Measurements from ENCODE around the gene LHFPL3.

GRCh38 chr7:104664648-104665047, 336.2 kb downstream of the LHFPL3 start:
- TF ChIP-seq CTCF (IDR thresholded peaks at IDR 0.05) (no peak), ZFX (IDR thresholded peaks at IDR 0.05; ENCODE audit: borderline replicate concordance) (no peak)
